Urinary bladder (tissue), 4 donors: ENCODE data around the gene MYO1D. TPM values are rescaled to one million over a fixed set of nuclear protein-coding genes. Genes with fewer than 3 reads are reported as not detected.

Experiments used
- DNase-seq: peaks from one replicate; pipeline ENCODE4 v3.0.0-alpha.2; 2015; ENCODE audit errors: extremely low spot score
- H3K27ac ChIP-seq: one replicate; pipeline ENCODE4 v1.5.1; 2013; ENCODE audit warnings: low read depth, mild to moderate bottlenecking, moderate library complexity
- H3K36me3 ChIP-seq: one replicate; pipeline ENCODE4 v1.6.1; 2013; ENCODE audit warnings: mild to moderate bottlenecking, moderate library complexity; ENCODE audit not compliant: insufficient read depth
- H3K4me1 ChIP-seq: one replicate; pipeline ENCODE4 v1.6.1; 2013; ENCODE audit warnings: mild to moderate bottlenecking, moderate library complexity; ENCODE audit not compliant: insufficient read depth
- H3K4me3 ChIP-seq: one replicate; pipeline ENCODE4 v1.5.1; 2013; ENCODE audit warnings: low read depth, low read length
- WGBS: extraction: QIAGEN DNeasy Blood & Tissue Kit; methylation state at CpG from one replicate; pipeline ENCODE4 v1.1.7; 2013; 5-methylcytosine and 5-hydroxymethylcytosine counted together
- polyA plus RNA-seq: library from polyadenylated mRNA; stranded (reverse); fragments of 200-250 nt; gene quantifications from one replicate; pipeline ENCODE4 v1.2.3, GENCODE V29; 2013
- total RNA-seq: library from RNA; depleted of rRNA; stranded (reverse); fragments of >200 nt; gene quantifications from one replicate; pipeline ENCODE4 v1.2.3, GENCODE V29; 2014
- donor health status: healthy with polysubstance abuse.
- donor health status: healthy.

MYO1D gene
- total and polyA plus RNA-seq, 2 donors = 18.7 to 31.7 TPM

GRCh38 chr17:32786169-32786568 lies 90.8 kb downstream of the MYO1D start:
- Histone ChIP-seq H3K27ac (no peak overlapping the region), H3K4me3 (no peak overlapping the region), H3K36me3 (no peaks in the 10 kb centered on the region), H3K4me1 (no peaks in the 10 kb centered on the region)
- 95% methylated on average over 3 of the region's 3 CpGs for WGBS
- no peak for DNase-seq

GRCh38 chr17:32784113-32784512 lies 92.8 kb downstream of the MYO1D start:
- no peak for DNase-seq
- Histone ChIP-seq H3K27ac (no peak overlapping the region), H3K4me1 (no peaks in the 10 kb centered on the region), H3K36me3 (no peaks in the 10 kb centered on the region), H3K4me3 (no peak overlapping the region)
- 76% methylated on average over 3 of the region's 3 CpGs for WGBS

GRCh38 chr17:32783602-32784001 lies 93.3 kb downstream of the MYO1D start:
- WGBS = 4% methylated on average over 3 of the region's 3 CpGs
- DNase-seq = peak; percentile 7

GRCh38 chr17:32780721-32781120 lies 96.2 kb downstream of the MYO1D start:
- Histone ChIP-seq H3K36me3 (no peaks in the 10 kb centered on the region), H3K4me3 (no peak overlapping the region), H3K27ac (no peak overlapping the region), H3K4me1 (no peaks in the 10 kb centered on the region)
- DNase-seq = no peak
- WGBS = 77% methylated on average over 6 of the region's 6 CpGs

More at GRCh38 chr17:32783602-32784001, 93.3 kb downstream of the MYO1D start:
- no peaks in the 10 kb centered on the region for H3K36me3 ChIP-seq
- H3K4me3 ChIP-seq = no peak overlapping the region
- H3K4me1 ChIP-seq = no peaks in the 10 kb centered on the region
- H3K27ac ChIP-seq = no peak overlapping the region

- DNase-seq = no peak
- no peaks in the 10 kb centered on the region for H3K4me1 ChIP-seq
Observed at GRCh38 chr17:32777922-32778321, 99.0 kb downstream of the MYO1D start.

GRCh38 chr17:32777436-32777835 lies 99.5 kb downstream of the MYO1D start:
- WGBS = 93% methylated on average over 14 of the region's 14 CpGs
- no peaks in the 10 kb centered on the region for H3K36me3 ChIP-seq
- H3K4me3 ChIP-seq = no peak overlapping the region
- no peak overlapping the region for H3K27ac ChIP-seq
- no peaks in the 10 kb centered on the region for H3K4me1 ChIP-seq
- no peak for DNase-seq

More at GRCh38 chr17:32777922-32778321, 99.0 kb downstream of the MYO1D start:
- H3K4me3 ChIP-seq = no peak overlapping the region
- H3K36me3 ChIP-seq = no peaks in the 10 kb centered on the region
- no peak overlapping the region for H3K27ac ChIP-seq

- H3K4me1 ChIP-seq = no peaks in the 10 kb centered on the region
- WGBS = 73% methylated on average over 2 of the region's 2 CpGs
- no peak overlapping the region for H3K4me3 ChIP-seq
Observed at GRCh38 chr17:32774695-32775084, 102.2 kb downstream of the MYO1D start.

GRCh38 chr17:32773856-32774694 lies 102.8 kb downstream of the MYO1D start:
- DNase-seq = no peak
- no peaks in the 10 kb centered on the region for H3K4me1 ChIP-seq
- H3K4me3 ChIP-seq = no peak overlapping the region
- WGBS = 75% methylated on average over 6 of the region's 6 CpGs
- no peaks in the 10 kb centered on the region for H3K36me3 ChIP-seq
- H3K27ac ChIP-seq = no peak overlapping the region

More at GRCh38 chr17:32774695-32775084, 102.2 kb downstream of the MYO1D start:
- no peaks in the 10 kb centered on the region for H3K36me3 ChIP-seq
- H3K27ac ChIP-seq = no peak overlapping the region
- no peak for DNase-seq

- no peak overlapping the region for H3K27ac ChIP-seq
- 91% methylated on average over 9 of the region's 9 CpGs for WGBS
- DNase-seq = no peak
- no peaks in the 10 kb centered on the region for H3K4me1 ChIP-seq
- H3K36me3 ChIP-seq = peaks cover 3% of the 10 kb centered on the region
- no peak overlapping the region for H3K4me3 ChIP-seq
Observed at GRCh38 chr17:32772453-32773025, 104.4 kb downstream of the MYO1D start.

GRCh38 chr17:32771396-32771795 lies 105.5 kb downstream of the MYO1D start:
- WGBS = 70% methylated on average over 2 of the region's 2 CpGs
- no peak overlapping the region for H3K27ac ChIP-seq
- no peaks in the 10 kb centered on the region for H3K4me1 ChIP-seq
- H3K36me3 ChIP-seq = peaks cover 3% of the 10 kb centered on the region
- no peak for DNase-seq
- H3K4me3 ChIP-seq = no peak overlapping the region

GRCh38 chr17:32769846-32770245 lies 107.1 kb downstream of the MYO1D start:
- no peak for DNase-seq
- Histone ChIP-seq H3K4me3 (no peak overlapping the region), H3K27ac (no peak overlapping the region), H3K4me1 (no peaks in the 10 kb centered on the region), H3K36me3 (peaks cover 3% of the 10 kb centered on the region)
- WGBS = 72% methylated on average over 3 of the region's 3 CpGs

- WGBS = 73% methylated on average over 5 of the region's 5 CpGs
- no peak overlapping the region for H3K4me3 ChIP-seq
- H3K36me3 ChIP-seq = peaks cover 3% of the 10 kb centered on the region
- H3K27ac ChIP-seq = no peak overlapping the region
- no peak for DNase-seq
- no peaks in the 10 kb centered on the region for H3K4me1 ChIP-seq
Observed at GRCh38 chr17:32763855-32764439, 113.0 kb downstream of the MYO1D start.

GRCh38 chr17:32759476-32759875 lies 117.4 kb downstream of the MYO1D start:
- no peaks in the 10 kb centered on the region for H3K36me3 ChIP-seq
- no peak overlapping the region for H3K4me3 ChIP-seq
- no peaks in the 10 kb centered on the region for H3K4me1 ChIP-seq
- H3K27ac ChIP-seq = no peak overlapping the region
- no peak for DNase-seq

GRCh38 chr17:32757963-32758362 lies 119.0 kb downstream of the MYO1D start:
- no peaks in the 10 kb centered on the region for H3K4me1 ChIP-seq
- no peak overlapping the region for H3K27ac ChIP-seq
- no peak overlapping the region for H3K4me3 ChIP-seq
- no peaks in the 10 kb centered on the region for H3K36me3 ChIP-seq
- WGBS = 63% methylated on average over 1 of the region's 1 CpG
- no peak for DNase-seq
